OCI-M2 (cell line): Measurements from ENCODE around the gene TEK.
"Not testable (repeated sequence)": the region's sequence is repeated elsewhere in the genome, so short reads cannot be mapped to it uniquely, and the experiment has no call there.

Source experiments
- DNase-seq: peaks from one replicate; lab custom pipeline; 2025; ENCODE audit not compliant: unreplicated experiment; lab: John Stamatoyannopoulos, UW

Gene TEK

GRCh38 chr9:27108981-27109541 is at the start of gene TEK:
Gene TEK, plus strand, starts transcription at chr9:27109225. Its CDS starts 366 bp downstream, at chr9:27109591.
- DNase-seq, result no peak

- no peak for DNase-seq
Measured at GRCh38 chr9:27059412-27059811, 49.6 kb upstream of the TEK start.

- DNase-seq, result no peak
Measured at GRCh38 chr9:27059907-27060306, 49.1 kb upstream of the TEK start.

- DNase-seq, result no peak
Measured at GRCh38 chr9:27065288-27065687, 43.7 kb upstream of the TEK start.

GRCh38 chr9:27073841-27074728 is 34.9 kb upstream of the TEK start:
- no peak for DNase-seq

GRCh38 chr9:27078685-27079084 is 30.3 kb upstream of the TEK start:
- no peak for DNase-seq

GRCh38 chr9:27085456-27085855 is 23.6 kb upstream of the TEK start:
- no peak for DNase-seq

- no peak for DNase-seq
Measured at GRCh38 chr9:27086818-27087680, 22.0 kb upstream of the TEK start.

GRCh38 chr9:27088981-27089380 is 20.0 kb upstream of the TEK start:
- no peak for DNase-seq

- DNase-seq, result no peak
Measured at GRCh38 chr9:27089706-27090105, 19.3 kb upstream of the TEK start.

GRCh38 chr9:27090231-27090630 is 18.8 kb upstream of the TEK start:
- DNase-seq, result no peak

- DNase-seq, result no peak
Measured at GRCh38 chr9:27090711-27091110, 18.3 kb upstream of the TEK start.

GRCh38 chr9:27092496-27092895 is 16.5 kb upstream of the TEK start:
- DNase-seq, result not testable (repeated sequence)

GRCh38 chr9:27093384-27094067 is 15.5 kb upstream of the TEK start:
- DNase-seq, result not testable (repeated sequence)

- DNase-seq, result no peak
Measured at GRCh38 chr9:27094640-27095298, 14.3 kb upstream of the TEK start.

- DNase-seq, result no peak
Measured at GRCh38 chr9:27107241-27107640, 1.8 kb upstream of the TEK start.

GRCh38 chr9:27109621-27110020 is 596 bp downstream of the TEK start:
- DNase-seq, result no peak

GRCh38 chr9:27110181-27110580 is 1.2 kb downstream of the TEK start:
- DNase-seq, result no peak

GRCh38 chr9:27112235-27112634 is 3.2 kb downstream of the TEK start:
- DNase-seq, result no peak

GRCh38 chr9:27117489-27118135 is 8.6 kb downstream of the TEK start:
- DNase-seq, result no peak
